ENCODE measurements around the gene SAMHD1. TPM values are rescaled to one million over a fixed set of nuclear protein-coding genes. Genes with fewer than 3 reads are reported as not detected.
A peak's percentile ranks its signal among the peaks of the same experiment; 100 is the strongest.

SAMHD1 gene
- total and polyA plus RNA-seq, 2 of the 8 experiments (the other 6 are each of a cell fraction or from before 2014, with no cell fraction given), result 22.0 to 37.1 TPM

DNA sequence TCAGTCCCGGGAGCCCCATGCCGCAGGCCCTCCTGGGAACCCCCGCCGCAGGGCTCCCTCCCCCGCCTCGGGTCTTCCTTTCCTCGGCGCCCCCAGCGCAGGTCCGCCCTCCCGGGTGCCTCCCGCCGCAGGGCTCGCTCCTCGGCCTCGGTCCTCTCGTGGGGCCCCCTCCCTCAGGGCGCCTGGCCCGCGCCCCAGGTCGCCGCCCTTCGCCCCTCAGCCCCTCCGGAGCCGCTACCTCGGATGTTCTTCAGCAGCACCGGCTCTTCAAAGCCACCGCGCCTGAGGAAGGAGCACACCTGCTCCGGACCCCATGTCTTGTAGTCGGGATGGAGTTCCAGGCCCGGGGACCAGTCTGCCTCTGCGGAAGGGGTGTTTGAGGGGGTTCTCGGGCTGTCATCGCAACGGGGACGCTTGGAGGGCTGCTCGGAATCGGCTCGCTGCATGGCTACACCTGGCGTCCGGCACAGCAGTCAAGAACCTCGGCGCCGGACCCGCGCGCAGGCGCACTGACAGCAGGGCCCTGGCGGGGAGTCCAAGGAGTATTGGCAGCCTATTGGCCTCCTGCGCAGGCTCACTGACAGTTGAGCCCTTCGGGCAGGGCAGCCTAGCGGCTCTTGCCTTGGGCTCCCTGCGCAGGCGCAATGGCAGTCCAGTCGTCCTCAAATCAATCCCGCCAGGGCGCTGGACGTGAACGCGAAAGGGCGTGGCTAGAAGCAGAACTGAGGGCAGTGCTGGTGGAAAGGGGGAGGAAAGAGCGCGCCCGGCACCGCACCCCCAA, at the start of gene SAMHD1 (continued):
- TF ChIP-seq RAD21 (IDR thresholded peaks at IDR 0.05 in 1 of 2, conservative IDR thresholded peaks at IDR 0.05 in 1 of 2; ENCODE audit: low read depth in 2 of 2, low read length in 2 of 2) (no peak), NANOG (IDR thresholded peaks at IDR 0.05; ENCODE audit: insufficient read depth, low read depth, low read length, poor library complexity, severe bottlenecking) (no peak), CREB1 (IDR thresholded peaks at IDR 0.05) (no peak), SRF (IDR thresholded peaks at IDR 0.05; ENCODE audit: low read depth, low read length) (no peak), CTBP2 (IDR thresholded peaks at IDR 0.05; ENCODE audit: borderline replicate concordance, insufficient read depth, insufficient read length, low read length) (no peak), HDAC2 (IDR thresholded peaks at IDR 0.05; ENCODE audit: borderline replicate concordance in 1 of 2, low read depth in 2 of 2, low read length in 2 of 2) (peak; percentile 20 to 33; a peak in 1 of 4 replicates), TCF12 (IDR thresholded peaks at IDR 0.05; ENCODE audit: low read depth, low read length) (no peak), SIX5 (IDR thresholded peaks at IDR 0.05; ENCODE audit: low read depth, low read length) (no peak), TBP (IDR thresholded peaks at IDR 0.05; ENCODE audit: low read depth, low read length) (no peak), TAF1 (IDR thresholded peaks at IDR 0.05; ENCODE audit: low read depth, low read length) (peak; percentile 38; the same call in 1 of the 2 replicates), JUND (IDR thresholded peaks at IDR 0.05; ENCODE audit: low read length) (no peak), EP300 (IDR thresholded peaks at IDR 0.05; ENCODE audit: borderline replicate concordance in 1 of 2, low read depth in 2 of 2, low read length in 2 of 2) (no peak), SAP30 (IDR thresholded peaks at IDR 0.05; ENCODE audit: insufficient read depth, insufficient replicate concordance, low read length) (peak; percentile 40), POLR2A (IDR thresholded peaks at IDR 0.05; ENCODE audit: control extremely low read depth in 1 of 2, low read depth in 2 of 2, low read length in 2 of 2) (peak in 1 of 2 experiments; percentile 51; a peak in 1 of 3 replicates), BACH1 (IDR thresholded peaks at IDR 0.05; ENCODE audit: low read length) (no peak), CBX8 (IDR thresholded peaks at IDR 0.05; ENCODE audit: borderline replicate concordance, low read depth, low read length) (no peak), BRCA1 (IDR thresholded peaks at IDR 0.05; ENCODE audit: low read depth, low read length) (no peak), KDM5A (IDR thresholded peaks at IDR 0.05; ENCODE audit: low read length) (no peak), SP2 (IDR thresholded peaks at IDR 0.05; ENCODE audit: low read length) (no peak), SUZ12 (IDR thresholded peaks at IDR 0.05; ENCODE audit: low read length) (no peak)
- TF ChIP-seq, protein P1, sequence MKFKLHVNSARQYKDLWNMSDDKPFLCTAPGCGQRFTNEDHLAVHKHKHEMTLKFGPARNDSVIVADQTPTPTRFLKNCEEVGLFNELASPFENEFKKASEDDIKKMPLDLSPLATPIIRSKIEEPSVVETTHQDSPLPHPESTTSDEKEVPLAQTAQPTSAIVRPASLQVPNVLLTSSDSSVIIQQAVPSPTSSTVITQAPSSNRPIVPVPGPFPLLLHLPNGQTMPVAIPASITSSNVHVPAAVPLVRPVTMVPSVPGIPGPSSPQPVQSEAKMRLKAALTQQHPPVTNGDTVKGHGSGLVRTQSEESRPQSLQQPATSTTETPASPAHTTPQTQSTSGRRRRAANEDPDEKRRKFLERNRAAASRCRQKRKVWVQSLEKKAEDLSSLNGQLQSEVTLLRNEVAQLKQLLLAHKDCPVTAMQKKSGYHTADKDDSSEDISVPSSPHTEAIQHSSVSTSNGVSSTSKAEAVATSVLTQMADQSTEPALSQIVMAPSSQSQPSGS (IDR thresholded peaks at IDR 0.05; ENCODE audit: low read length), result no peak
- TF ChIP-seq, protein P2, sequence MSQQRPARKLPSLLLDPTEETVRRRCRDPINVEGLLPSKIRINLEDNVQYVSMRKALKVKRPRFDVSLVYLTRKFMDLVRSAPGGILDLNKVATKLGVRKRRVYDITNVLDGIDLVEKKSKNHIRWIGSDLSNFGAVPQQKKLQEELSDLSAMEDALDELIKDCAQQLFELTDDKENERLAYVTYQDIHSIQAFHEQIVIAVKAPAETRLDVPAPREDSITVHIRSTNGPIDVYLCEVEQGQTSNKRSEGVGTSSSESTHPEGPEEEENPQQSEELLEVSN (IDR thresholded peaks at IDR 0.05), result peak; percentile 71
